Natural killer cell (primary cell): Measurements from ENCODE around the gene EIF4EBP3. TPM values are rescaled to one million over a fixed set of nuclear protein-coding genes. Genes with fewer than 3 reads are reported as not detected.

Source experiments
- ATAC-seq, 3 donors: fragments of 150-1000 bp in 2 of 3; fragments of 200-7000 bp in 1 of 3; cut with Tn5 transposase; 1 replicate in 1 of 3; 2 replicates in 2 of 3; pipeline ENCODE4 v1.10.0; 2021; ENCODE audit warnings: mild to moderate bottlenecking in 2 of 3, moderate library complexity in 2 of 3
- DNase-seq, 2 donors: peaks; one replicate each; pipeline versions ENCODE4 v3.0.0 to v3.0.0-alpha.2; 2013 to 2021; ENCODE audit warnings: mixed read lengths in 1 of 2
- H3K27ac ChIP-seq: one replicate; pipeline ENCODE4 v1.5.1; 2013; ENCODE audit warnings: mild to moderate bottlenecking, low read length
- H3K27me3 ChIP-seq: one replicate; pipeline ENCODE4 v1.6.1; 2013; ENCODE audit warnings: low read length; ENCODE audit not compliant: control insufficient read depth, insufficient read depth
- H3K36me3 ChIP-seq: one replicate; pipeline ENCODE4 v1.6.1; 2013; ENCODE audit warnings: low read length; ENCODE audit not compliant: control insufficient read depth, insufficient read depth
- H3K4me1 ChIP-seq: one replicate; pipeline ENCODE4 v1.6.1; 2013; ENCODE audit warnings: low read length; ENCODE audit not compliant: control insufficient read depth, insufficient read depth
- H3K4me3 ChIP-seq: one replicate; pipeline ENCODE4 v1.5.1; 2013; ENCODE audit warnings: low read length
- H3K9me3 ChIP-seq: one replicate; pipeline ENCODE4 v1.6.1; 2013; ENCODE audit warnings: low read length; ENCODE audit not compliant: control insufficient read depth, insufficient read depth
- H3K27ac Mint-ChIP-seq, 2 donors: one replicate each; pipeline ENCODE4 v1.8.0; 2022; ENCODE audit warnings: mild to moderate bottlenecking in 2 of 2, mixed read lengths in 2 of 2, moderate library complexity in 1 of 2
- H3K27me3 Mint-ChIP-seq, 2 donors: one replicate each; pipeline ENCODE4 v1.8.0; 2022; ENCODE audit warnings: low read depth in 2 of 2, mixed read lengths in 2 of 2
- H3K36me3 Mint-ChIP-seq: one replicate; pipeline ENCODE4 v1.8.0; 2022; ENCODE audit warnings: mixed read lengths
- H3K4me1 Mint-ChIP-seq, 2 donors: one replicate each; pipeline ENCODE4 v1.8.0; 2022; ENCODE audit warnings: mixed read lengths in 2 of 2
- H3K4me3 Mint-ChIP-seq: one replicate; pipeline ENCODE4 v1.8.0; 2022; ENCODE audit warnings: mild to moderate bottlenecking, moderate library complexity, mixed read lengths
- H3K9me3 Mint-ChIP-seq, 2 donors: one replicate each; pipeline ENCODE4 v1.8.0; 2022; ENCODE audit warnings: mixed read lengths in 2 of 2
- WGBS: methylation state at CpG from one replicate; pipeline ENCODE4 v1.1.7; 2013; ENCODE audit warnings: missing lambda C conversion rate; ENCODE audit not compliant: insufficient coverage; 5-methylcytosine and 5-hydroxymethylcytosine counted together
- intact Hi-C: fragments of 100-400 bp; cut with micrococcal nuclease; formaldehyde crosslinking; loops from one replicate; pipeline ENCODE4 v1.14.2; 2022
- total RNA-seq, 4 donors: library from RNA; stranded (reverse); fragments of 120-200 nt in 1 of 4; gene quantifications; one replicate each; pipeline versions ENCODE4 v1.2.3 to v1.2.4, GENCODE V29; 2013 to 2022
- TF ChIP-seq, protein P1 (sequence below): fragments of 200-600 bp; IDR thresholded peaks from one replicate; pipeline ENCODE4 v1.8.0; 2022; ENCODE audit warnings: antibody characterized with exemption

Gene EIF4EBP3
- total RNA-seq, 3 donors from 2014 or later (not counting 1 experiment from before 2014, with no cell fraction given): 5.8 to 9.4 (median 6.0) TPM

DNA sequence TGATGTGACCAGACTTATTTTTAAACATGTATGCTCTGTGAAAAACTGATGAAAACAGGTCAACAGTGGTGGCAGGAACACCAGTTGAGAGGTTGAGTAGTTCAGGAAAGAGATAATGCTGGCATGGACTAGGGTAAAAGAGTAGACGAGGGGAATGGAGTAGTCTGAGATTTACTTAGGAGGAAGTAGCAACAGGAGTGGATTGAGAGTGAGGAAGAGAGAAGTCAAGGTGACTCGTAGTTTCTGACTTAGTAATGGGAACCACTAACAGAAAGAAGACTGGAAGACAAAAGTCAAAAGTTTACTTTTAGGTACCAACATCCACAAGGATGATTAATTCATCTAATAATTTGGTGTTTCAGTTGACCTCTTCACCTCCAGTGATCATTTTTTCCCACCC, 6.2 kb downstream of the EIF4EBP3 start:
- no peaks in the 10 kb centered on the region for H3K9me3 Mint-ChIP-seq
- no peak for ATAC-seq
- Histone ChIP-seq H3K36me3 (peaks cover 32% of the 10 kb centered on the region), H3K4me3 (no peak overlapping the region), H3K9me3 (no peaks in the 10 kb centered on the region), H3K27ac (no peak overlapping the region), H3K27me3 (no peaks in the 10 kb centered on the region), H3K4me1 (peaks cover 34% of the 10 kb centered on the region)
- H3K36me3 Mint-ChIP-seq: peaks cover 11% of the 10 kb centered on the region
- DNase-seq: no peak
- H3K4me1 Mint-ChIP-seq: peaks cover 63 to 65% of the 10 kb centered on the region in 2 donors
- TF ChIP-seq, protein P1, sequence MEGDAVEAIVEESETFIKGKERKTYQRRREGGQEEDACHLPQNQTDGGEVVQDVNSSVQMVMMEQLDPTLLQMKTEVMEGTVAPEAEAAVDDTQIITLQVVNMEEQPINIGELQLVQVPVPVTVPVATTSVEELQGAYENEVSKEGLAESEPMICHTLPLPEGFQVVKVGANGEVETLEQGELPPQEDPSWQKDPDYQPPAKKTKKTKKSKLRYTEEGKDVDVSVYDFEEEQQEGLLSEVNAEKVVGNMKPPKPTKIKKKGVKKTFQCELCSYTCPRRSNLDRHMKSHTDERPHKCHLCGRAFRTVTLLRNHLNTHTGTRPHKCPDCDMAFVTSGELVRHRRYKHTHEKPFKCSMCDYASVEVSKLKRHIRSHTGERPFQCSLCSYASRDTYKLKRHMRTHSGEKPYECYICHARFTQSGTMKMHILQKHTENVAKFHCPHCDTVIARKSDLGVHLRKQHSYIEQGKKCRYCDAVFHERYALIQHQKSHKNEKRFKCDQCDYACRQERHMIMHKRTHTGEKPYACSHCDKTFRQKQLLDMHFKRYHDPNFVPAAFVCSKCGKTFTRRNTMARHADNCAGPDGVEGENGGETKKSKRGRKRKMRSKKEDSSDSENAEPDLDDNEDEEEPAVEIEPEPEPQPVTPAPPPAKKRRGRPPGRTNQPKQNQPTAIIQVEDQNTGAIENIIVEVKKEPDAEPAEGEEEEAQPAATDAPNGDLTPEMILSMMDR: no peak
- intact Hi-C loops: no loop called here
- H3K27ac Mint-ChIP-seq: peak overlapping the region; percentile 96
- 62% methylated on average over 2 of the region's 2 CpGs for WGBS
- H3K4me3 Mint-ChIP-seq: no peak overlapping the region
- no peaks in the 10 kb centered on the region for H3K27me3 Mint-ChIP-seq

GRCh38 chr5:140554454-140554853, 7.0 kb downstream of the EIF4EBP3 start:
- DNase-seq (no peak), ATAC-seq (no peak)
- no peak overlapping the region for H3K4me3 Mint-ChIP-seq
- H3K9me3 Mint-ChIP-seq: no peaks in the 10 kb centered on the region
- 80% methylated on average over 2 of the region's 2 CpGs for WGBS
- intact Hi-C loops: no loop called here
- no peaks in the 10 kb centered on the region for H3K9me3 ChIP-seq
- no peaks in the 10 kb centered on the region for H3K27me3 ChIP-seq
- H3K36me3 ChIP-seq: peaks cover 27% of the 10 kb centered on the region
- peak overlapping the region; percentile 96 for H3K27ac Mint-ChIP-seq
- H3K4me1 Mint-ChIP-seq: peaks cover 55 to 58% of the 10 kb centered on the region in 2 donors
- peaks cover 26% of the 10 kb centered on the region for H3K4me1 ChIP-seq
- H3K27me3 Mint-ChIP-seq: no peaks in the 10 kb centered on the region
- no peak overlapping the region for H3K27ac ChIP-seq
- no peak overlapping the region for H3K4me3 ChIP-seq
- TF ChIP-seq, protein P1: no peak
- H3K36me3 Mint-ChIP-seq: peaks cover 11% of the 10 kb centered on the region

DNA sequence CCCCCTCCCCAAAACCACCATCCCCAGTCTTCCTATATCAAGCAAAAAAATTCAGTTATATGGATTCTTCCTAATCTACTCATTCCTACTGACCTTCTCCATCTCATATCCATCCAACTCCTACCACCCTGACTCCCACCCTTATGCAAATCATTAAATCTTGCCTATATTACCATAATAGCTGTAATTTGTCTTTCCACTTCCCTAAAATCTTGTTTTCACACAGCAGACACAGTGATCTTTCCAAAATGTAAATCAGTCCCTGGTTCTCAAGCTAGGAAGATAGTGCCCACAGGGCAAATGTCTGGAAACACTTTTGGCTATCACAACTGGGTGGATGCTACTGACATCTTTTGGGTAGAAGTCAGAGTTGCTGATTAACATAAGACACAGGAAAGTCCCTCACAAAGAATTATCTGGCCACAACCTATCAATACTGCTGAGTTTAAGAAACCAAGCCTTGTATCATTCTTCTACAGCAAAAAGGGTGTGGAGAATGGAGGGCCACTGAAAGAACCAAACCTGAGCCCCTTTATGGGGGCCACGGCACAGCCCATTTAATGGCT, 8.4 kb downstream of the EIF4EBP3 start:
- peak overlapping the region; percentile 84 for H3K4me3 Mint-ChIP-seq
- H3K36me3 ChIP-seq: peaks cover 13% of the 10 kb centered on the region
- H3K36me3 Mint-ChIP-seq: peaks cover 8% of the 10 kb centered on the region
- no peaks in the 10 kb centered on the region for H3K9me3 ChIP-seq
- intact Hi-C loops: loop anchor here (1.0 to 2.0 kb wide), 3 partner anchors 8 to 155 kb away; partner anchors contain the start of genes ANKHD1, APBB3, IK and NDUFA2
- H3K9me3 Mint-ChIP-seq: no peaks in the 10 kb centered on the region
- H3K27ac ChIP-seq: peak overlapping the region; percentile 27
- WGBS: 88% methylated on average over 1 of the region's 1 CpG
- H3K4me3 ChIP-seq: no peak overlapping the region
- H3K4me1 Mint-ChIP-seq: peaks cover 47 to 53% of the 10 kb centered on the region in 2 donors
- DNase-seq (no peak), ATAC-seq (peak in 1 of 3 donors; percentile 14)
- no peaks in the 10 kb centered on the region for H3K27me3 Mint-ChIP-seq
- no peaks in the 10 kb centered on the region for H3K27me3 ChIP-seq
- TF ChIP-seq, protein P1: no peak
- H3K27ac Mint-ChIP-seq: peak overlapping the region; percentile 96
- peaks cover 23% of the 10 kb centered on the region for H3K4me1 ChIP-seq

- DNase-seq: peak in 1 of 2 donors; percentile 45
- WGBS: 7% methylated on average over 5 of the region's 6 CpGs
- H3K9me3 Mint-ChIP-seq: no peaks in the 10 kb centered on the region
- peaks cover 23% of the 10 kb centered on the region for H3K4me1 ChIP-seq
- H3K4me1 Mint-ChIP-seq: peaks cover 47 to 53% of the 10 kb centered on the region in 2 donors
- H3K27ac Mint-ChIP-seq: peak overlapping the region; percentile 96
- intact Hi-C loops: loop anchor here (1.0 to 2.0 kb wide), 3 partner anchors 8 to 156 kb away; partner anchors contain the start of genes ANKHD1, APBB3, IK and NDUFA2
- no peaks in the 10 kb centered on the region for H3K27me3 Mint-ChIP-seq
- peak overlapping the region; percentile 84 for H3K4me3 Mint-ChIP-seq
- TF ChIP-seq, protein P1: no peak
- H3K27ac ChIP-seq: peak overlapping the region; percentile 94
- no peaks in the 10 kb centered on the region for H3K9me3 ChIP-seq
- H3K4me3 ChIP-seq: peak overlapping the region; percentile 86
- H3K27me3 ChIP-seq: no peaks in the 10 kb centered on the region
- H3K36me3 Mint-ChIP-seq: peaks cover 2% of the 10 kb centered on the region
- H3K36me3 ChIP-seq: peaks cover 7% of the 10 kb centered on the region
- ATAC-seq: peak; percentile 60 to 67 (median 63)
Measured at GRCh38 chr5:140556438-140556837, 9.0 kb downstream of the EIF4EBP3 start.
